Activated CD4-positive, alpha-beta T cell treated with anti-CD3 and anti-CD28 coated beads, Interleukin-2, Interleukin-6, amounts not matched to agents 100 ng/mL and 50 ng/mL, durations not matched to agents 16 hours and 8 hours (primary cell): ENCODE measurements around the gene CASQ2.
"Not testable (repeated sequence)": the region's sequence is repeated elsewhere in the genome, so short reads cannot be mapped to it uniquely, and the experiment has no call there.

ENCODE experiments used
- DNase-seq: peaks from one replicate; pipeline ENCODE4 v3.0.0-alpha.2; 2020

The CASQ2 gene

DNA sequence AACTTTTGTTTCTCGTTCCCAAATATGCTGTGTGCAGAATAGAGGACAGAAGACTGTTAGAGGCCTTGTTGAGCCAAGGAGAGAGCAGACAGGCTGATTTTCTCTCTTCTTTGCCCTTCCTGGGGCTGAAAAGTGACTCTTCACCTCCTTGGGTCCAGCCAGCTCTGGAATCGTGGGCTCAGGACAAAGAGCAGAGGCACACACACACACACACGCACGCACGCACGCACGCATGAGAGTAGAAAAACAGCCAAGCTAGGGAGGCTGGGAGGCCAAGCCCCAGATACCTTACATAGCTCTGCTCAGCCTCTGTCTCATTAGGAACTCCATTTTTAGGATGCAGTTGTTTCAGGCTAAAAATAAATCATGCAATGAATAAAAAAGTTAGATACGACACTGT lies at the start of gene CASQ2:
TSS of gene CASQ2 (minus strand) at position 166 of the 400 bp plus-strand sequence. CDS start 173 bp downstream, outside the sequence.
- DNase-seq, result no peak

DNA sequence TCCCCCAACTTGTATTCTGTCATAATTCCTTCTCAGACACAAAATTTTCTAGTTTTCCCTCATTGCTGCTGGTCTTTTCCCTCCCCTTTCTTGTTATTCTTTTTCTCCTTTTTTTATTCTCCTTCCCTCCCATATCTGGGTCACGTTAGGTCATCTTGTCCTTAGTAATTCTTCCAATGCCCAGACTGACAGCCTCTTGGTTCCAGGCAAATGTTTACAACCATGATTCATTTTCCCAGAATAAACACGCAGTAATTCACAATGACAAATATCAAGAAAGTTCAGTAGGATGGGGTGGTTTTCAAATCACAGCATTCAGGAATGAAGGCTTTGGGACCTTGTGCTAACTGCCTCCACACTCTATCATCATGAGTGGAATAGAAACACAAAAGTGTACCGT lies 47.2 kb upstream of the CASQ2 start:
- DNase-seq, result no peak

DNA sequence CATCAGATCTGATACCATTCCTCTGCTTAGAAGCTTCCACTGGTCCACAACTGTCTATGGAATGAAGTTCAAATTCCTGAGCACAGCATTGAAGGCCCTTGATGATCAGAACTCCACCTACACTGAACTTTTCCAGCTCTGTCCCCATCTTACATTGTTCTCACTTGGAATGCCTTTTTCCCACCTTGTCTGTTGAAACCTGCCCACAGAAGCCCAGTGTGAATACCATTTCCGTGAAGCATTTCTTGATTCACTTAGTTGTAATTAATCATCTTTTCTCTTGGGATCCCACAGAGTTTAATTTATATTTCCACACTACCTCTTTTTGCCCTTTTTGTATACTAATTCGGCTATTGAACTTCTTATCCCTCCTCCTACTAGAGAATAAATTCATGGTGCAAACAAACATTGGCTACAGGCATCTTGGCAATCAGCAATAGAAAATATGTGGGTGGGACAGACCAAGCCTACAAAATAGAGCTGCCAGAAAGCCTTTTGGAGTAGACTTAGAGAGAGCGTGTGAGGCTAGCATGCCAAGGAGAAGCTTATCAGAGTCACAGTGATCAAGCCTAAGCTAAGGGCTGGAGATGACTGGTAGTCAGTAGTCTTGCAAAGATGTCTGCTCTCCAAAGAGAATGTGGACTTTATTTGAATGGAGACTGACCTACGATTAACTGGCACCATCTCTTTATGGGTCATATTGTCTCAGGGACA lies 46.3 kb upstream of the CASQ2 start:
- DNase-seq, result no peak

DNA sequence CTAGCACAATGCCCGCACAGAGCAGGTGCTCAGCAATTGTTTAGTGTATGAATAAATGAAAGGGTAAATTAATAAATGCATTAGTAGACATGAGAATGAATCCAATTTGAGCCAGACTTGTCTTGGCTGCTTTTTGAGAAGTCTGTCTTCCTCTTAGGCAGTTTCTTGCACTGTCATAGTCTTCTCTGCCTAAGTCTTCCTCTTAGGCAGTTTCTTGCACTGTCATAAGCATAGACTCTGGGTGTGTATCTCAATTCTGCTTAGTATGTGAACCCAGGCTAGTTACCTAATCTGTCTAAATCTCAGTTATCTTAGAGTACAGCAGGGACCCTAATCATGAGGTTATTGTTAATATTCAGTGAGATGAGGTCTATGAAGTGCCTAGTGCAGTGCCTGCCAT lies 45.2 kb upstream of the CASQ2 start:
- no peak for DNase-seq

DNA sequence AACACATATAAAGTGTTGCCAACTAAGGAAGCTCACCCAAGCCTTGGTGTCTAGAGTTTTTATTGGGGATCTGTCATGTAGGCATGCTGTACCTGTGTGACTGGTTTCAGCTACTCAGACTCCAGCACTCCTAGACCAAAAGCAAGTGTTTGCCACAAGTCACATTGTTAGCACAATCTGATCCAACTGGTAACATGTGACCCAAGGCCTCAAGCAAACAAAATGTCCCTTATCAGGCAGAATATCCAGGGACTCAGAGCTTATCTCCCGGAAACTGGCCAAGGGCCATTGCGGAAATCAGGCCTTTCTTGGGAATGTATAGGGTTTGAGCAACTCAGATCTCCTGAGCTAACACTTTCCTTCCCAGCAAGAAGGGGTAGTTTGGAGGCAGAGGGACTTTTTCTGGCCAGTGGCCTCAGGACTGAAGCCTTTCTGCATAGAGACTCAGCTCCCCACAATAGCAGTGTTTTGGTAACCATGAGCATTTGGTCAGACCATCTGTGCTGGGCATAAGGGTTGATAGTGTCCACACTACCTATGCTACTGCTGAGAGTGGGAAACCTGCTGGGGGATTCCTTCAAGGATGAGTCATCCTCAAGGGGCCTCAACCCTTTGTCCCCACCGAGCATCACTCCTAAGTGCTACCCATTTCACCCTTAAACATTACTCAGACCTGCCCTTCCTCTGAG lies 42.8 kb upstream of the CASQ2 start:
- DNase-seq, result no peak

DNA sequence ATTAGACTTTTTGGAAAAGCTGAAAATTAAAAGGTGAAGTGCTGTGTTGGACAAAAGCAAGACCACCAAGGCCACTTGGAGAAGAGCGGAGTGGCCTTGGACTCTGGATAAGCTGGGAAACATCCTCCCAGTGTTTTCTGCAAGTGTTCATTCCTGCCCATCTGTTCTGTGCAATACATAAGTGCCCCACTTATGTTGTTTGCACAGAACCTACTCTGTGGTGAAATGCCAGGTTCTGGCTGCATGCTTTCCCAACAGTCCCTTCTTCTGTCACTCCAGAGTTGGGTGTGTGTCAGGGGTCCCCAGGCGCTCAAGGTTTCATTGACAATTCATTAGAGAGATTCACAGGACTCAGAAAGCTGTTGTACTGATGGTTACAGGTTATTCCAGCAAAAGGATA lies 42.1 kb upstream of the CASQ2 start:
- DNase-seq, result no peak

DNA sequence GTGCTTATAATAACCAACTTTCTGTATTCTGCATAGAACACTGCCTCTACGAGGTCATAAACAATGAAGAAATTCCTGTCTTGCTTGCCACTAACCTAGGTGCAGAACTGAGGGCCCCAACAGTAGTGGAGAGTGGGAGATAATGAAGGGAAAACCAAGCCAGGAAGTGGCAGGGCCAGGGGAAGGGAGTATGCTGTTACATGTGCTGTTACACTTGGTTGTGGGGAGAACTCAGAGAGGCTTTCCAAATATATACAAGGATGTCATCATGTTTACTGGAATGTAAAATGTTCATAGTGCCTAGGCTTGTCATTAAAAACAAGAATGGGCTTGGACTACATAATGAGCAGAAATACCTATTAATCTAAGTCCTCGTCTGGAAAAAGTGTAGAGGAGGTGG lies 41.3 kb upstream of the CASQ2 start:
- DNase-seq, result no peak

DNA sequence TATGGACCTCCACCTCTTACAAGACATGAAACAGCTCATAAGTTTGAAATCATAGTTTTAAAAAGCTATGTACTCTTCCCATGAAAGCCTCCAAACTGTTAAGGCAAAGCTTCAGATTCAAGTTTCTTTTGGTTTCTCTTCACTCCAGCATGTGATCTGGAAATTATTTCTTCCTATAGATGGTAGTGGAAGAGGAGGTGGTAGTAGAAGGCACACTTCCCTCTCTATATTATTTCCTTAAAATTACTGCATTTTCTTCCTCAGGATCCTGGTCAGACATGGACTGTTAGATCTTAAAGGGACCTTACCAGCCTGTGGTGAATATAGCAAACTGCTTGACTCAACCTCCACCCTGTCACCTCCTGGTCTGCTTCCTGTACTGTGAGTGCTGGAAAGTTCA lies 40.6 kb upstream of the CASQ2 start:
- no peak for DNase-seq

DNA sequence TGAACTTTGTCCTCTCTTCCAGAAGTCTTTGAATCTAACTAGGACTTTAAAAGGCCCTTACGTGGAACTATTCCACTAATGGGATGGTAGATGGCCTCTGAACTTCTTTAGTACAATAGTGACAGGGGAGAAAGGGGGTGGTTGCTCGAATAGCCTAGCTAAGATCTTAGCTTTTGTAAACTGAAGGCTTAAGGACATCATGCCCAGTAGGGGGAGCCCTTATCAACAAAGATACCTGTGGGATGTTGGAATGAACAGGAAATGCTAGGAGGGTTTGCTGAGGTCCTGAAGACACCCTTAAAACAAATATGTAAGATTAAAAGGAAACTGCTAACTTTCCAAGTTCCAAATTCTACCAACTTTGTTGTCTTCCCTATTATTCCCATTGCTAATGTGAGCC lies 39.2 kb upstream of the CASQ2 start:
- peak; percentile 65 for DNase-seq

DNA sequence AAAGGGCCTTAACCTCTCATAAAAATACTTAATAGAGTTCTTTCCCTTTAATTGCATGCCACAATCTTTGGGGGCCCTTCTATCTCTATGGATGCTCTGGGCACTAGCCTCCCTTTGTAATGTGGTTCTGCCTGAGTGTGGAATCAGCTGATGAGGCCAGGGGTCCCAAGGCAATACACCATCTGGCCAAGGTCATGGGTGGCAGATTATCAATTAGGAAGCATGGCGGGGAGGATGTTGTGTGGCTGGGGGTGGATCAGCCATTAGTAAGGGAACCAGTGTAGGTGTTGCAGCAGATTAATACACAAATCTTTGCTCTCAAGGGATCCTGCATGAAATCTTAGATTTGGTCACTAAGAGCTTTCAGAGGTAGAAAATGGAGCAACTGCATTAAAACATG lies 37.1 kb upstream of the CASQ2 start:
- DNase-seq, result no peak

DNA sequence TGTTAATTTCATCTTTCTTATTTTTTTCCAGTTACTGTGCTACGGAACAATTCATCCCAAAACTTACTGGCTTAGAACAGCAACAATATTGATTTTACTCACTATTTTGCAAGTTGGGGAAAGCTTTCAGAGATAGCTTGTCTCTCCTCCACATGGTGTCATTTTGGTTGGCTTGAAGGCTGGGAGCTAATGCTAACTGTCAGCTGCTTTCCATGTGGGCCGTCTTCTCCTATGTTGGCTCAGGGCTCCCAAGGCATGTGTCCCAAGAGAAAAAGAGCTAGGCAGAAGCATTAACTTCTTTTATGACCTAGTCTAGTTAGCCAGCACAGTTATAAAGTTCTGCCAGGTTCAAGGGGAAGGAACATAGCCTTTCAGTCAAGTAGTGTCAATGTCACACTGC lies 33.9 kb upstream of the CASQ2 start:
- no peak for DNase-seq

DNA sequence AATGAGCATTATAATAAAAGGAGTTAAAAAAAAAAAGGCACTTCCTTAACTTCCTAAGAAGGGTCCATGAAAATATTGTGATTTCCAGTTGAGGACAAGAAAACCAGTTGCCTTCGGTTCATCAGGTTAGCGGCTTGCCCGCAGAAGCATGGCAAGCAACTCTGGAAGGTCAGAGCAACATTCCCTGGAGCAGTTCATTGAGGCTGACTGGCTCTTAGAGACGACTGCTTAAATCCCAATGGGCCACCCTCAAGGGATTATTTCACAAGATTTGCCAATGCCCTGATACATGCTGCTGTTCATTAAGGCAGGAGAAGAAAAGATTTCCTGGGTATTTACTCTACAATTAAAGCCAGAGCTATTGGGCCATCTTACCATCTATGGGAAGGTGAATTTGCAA lies 29.0 kb upstream of the CASQ2 start:
- no peak for DNase-seq

DNA sequence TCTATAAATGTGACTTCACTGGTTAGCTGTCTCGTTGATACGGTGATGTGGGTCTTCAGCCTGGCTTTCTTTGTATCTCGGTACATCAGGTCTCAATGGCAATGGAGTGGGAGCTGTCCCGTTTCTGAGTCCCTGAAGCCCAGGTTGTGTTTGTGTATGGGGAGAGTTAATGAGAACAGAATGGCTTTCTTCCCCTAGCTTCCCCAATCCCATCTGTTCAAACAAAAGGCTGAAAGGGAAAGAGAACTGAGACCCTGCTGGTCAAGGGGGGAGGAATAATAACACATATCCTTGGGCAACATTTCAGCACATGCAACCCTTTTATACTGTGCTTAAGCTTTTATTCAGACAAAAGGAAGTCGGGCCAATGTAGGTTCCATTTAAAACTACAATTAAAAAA lies 28.4 kb upstream of the CASQ2 start:
- no peak for DNase-seq

DNA sequence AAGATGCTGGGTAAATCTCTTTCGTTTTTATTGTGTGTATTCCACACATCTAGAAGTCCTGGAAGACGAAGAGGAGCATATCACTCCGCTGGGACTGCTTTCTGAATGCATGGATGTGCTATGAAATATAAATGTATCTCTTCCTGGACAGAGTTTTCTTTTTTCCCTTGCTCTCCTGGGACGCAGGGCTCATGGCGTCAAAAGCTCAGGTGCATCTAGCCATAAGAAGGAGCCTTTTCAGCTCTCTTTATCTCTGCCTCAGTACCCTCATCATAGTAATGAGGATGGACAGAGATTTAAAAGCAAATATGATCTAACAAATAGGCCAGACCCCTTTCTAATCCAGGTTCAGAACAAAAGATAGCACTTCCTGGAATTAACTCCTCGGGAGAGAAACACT lies 27.5 kb upstream of the CASQ2 start:
- no peak for DNase-seq

DNA sequence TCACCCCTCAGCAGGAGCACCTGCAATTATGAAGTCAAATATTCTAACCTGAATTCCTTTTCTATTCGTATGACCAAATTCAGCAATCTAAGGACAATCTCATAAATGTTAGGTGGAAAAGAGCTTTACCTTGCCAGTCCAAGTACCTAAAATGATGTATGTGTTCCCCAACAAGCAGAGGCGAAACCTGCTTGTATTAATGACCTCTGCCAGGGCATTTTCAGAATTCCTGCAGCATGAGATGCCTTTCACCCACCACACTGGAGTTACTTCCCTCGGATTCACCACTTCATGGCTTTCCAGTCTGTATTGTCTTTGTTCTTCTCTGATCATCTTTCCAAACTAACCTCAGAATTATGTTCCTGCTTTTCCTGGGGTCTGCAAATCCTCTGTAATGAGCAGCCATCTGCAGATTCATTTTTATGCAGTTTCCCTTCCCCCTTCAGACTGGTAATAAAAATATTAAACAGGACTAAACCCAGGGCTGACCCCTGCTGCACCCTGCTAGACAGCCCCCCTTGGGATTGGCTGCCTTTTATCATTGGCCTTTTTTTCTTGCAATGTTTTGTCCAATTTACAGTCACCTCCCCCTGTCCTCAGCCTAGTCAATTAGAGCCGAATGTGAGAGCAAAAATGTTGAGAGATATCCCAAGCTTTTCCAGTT lies 26.6 kb upstream of the CASQ2 start:
- DNase-seq, result no peak

DNA sequence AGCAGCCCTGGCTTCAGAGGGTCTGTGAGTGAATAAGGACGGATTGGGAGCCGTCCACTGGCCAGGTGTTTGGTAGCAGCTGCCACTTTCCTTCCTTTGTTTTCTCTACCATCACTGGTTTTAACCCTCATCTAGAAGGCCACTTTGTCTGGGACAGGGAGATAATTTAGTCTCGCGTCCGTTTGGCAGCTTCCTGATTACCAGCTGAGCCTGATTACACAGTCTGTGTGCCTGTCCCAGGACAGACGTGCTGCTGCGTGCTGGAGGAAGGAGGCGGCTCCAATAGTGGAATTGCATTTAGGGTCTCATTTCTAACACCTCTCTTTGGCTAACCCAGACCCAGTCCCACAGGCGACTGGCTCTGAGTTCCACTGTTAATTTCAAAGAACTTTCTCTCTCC lies 24.6 kb upstream of the CASQ2 start:
- DNase-seq, result no peak

DNA sequence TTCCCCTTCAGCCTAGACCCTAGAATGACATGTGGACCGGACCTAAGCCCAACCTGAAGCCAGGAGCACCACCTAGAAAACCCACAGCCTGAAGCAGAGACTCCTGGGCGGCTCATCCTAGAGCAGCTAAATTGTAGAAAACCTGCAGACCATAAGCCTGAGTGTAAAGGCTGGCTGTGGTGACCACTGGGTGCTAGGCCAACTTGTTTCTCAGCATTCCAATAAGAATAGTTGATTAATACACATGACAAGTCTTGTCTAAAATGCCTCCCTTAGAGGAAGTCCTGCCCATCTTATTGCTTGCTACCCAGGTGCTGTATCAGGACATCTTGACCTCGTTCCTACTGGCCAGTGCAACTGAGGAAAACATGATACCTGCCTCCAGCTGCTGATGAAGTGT lies 23.3 kb upstream of the CASQ2 start:
- no peak for DNase-seq

DNA sequence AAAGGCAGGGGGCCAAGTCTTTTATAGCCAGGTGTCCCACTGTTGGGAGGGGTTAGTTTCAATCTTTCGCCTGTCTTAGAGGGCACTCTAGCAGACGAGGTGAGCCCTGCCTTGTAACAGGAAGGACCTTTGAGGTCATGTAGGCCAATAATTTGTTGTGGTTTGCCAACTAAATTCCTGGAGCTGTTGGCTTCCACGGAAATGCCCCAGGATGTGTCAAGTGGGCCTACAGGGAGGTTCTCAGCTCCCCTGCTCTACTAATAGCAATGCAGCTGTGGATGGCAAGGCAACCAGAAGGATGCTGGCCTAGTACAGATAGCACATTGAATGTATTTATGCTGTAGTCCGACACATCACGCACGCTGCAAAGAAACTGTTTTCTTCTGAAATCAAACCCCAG lies 22.3 kb upstream of the CASQ2 start:
- DNase-seq, result no peak

DNA sequence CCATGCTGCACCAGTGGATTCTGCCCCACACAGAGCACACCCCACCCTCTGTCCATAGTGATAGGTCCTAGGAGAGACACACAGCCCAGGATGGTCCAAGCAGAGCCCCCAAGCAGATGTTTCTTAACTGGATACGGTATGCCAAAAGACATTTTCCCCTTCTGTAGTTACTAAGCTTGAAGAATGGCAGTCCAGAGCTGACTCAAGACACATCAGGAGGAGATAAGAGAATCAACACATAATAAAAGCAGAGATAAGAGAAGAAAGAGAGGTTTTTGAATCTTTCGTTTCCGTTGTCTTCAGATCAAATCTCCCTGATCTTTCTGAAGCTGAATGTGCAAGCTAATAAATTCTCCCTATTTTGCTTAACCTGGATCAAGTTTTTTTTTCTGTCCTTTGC lies 21.8 kb upstream of the CASQ2 start:
- DNase-seq, result no peak

DNA sequence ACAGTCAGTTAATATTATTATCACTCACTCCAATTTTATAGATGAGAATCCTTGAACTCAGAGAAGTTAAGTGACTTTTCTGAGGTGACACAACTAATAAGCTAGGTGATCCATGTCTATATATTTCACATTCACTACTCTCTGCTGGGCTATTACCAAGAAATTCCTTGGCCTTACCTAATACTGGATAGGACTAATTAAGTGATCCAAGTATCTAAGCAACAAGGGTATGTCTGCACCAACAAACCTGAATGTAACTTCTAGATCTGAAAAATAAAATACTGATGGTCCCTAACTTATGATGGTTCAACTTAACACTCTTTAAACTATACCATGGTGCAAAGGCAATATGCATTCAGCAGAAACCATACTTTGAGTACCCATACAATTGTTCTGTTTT lies 14.8 kb upstream of the CASQ2 start:
- DNase-seq, result no peak

DNA sequence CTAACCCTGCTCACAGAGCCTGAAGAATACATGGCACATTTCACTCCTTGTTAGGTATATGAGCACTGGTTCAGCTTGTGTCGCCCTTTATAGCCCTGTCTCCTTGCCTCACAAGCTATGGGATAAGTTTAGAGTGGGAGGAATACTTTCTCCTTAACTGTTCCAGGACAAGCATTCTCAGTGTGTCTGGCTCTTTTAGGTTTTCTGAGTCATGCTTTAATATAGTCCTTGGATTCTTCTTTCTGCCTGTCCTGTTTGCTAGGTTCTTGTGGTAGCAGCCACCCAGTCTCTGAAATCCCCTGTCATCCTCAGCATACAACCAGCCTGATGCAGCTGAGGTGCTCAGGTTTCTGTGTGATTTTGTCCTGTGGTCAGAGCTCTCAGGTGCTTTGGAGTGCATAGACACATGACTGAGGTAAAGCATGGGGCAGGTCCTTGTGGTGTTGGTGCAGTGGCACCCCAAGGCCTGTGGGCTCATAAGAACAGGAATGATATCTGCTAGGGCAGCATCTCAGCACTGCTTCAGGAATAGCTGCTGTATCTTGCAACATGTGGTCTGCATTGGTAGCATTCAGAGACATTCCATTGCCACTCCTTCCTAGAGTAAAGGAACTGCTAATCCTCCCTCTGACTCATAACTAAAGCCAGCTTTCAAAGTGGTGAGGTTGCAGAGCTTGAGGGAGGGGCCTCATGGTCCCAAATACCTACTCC lies 14.2 kb upstream of the CASQ2 start:
- DNase-seq, result no peak

DNA sequence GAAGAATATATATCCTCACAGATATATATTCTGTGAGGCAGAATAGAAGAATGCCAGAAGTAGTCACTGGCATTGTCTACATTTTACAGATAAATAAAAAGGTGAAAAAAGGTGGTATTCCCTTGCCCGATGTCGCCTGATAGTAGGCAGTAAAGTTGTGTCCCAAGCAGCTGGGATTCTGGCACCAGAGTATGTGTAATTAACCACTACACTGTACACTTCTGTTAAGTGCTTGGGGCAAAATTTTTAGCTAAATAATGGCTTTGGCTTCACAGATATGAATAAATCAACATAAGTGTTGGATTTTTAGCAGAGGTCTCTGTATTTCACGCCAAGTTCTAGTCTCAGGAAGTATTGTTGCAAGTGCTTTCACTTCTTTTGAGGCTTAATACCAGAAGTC lies 13.3 kb upstream of the CASQ2 start:
- no peak for DNase-seq

DNA sequence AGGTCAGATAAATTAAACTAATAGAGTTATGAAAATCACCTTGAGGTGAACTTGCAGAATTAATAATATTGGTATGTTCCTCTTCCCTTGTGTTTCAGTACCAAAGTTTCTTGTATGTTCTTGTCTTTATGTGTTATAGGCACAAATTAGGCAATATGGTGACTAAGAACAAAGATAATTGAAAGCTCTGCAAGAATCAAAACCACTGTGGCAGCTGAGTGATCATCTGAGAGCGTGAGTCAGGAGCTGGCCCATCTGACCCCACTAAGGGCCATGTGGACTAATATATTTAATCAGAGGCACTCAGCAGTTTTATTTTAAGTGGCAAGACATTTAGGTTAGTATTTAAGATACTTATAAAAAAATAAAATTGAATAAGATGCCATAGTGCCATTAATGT lies 12.8 kb upstream of the CASQ2 start:
- DNase-seq, result no peak

DNA sequence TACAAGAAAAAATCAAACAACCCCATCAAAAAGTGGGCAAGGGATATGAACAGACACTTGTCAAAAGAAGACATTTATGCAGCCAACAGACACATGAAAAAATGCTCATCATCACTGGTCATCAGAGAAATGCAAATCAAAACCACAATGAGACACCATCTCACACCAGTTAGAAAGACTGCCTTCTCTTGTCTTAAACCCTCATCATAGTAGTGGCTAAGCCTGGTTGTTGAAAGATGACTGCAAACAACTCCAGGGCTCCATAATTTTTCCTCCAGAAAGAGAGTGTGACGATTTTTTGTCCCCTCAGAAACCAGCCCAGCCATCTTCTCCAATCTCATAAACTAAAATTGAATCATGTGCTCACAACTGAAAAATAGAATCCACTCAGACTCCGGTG lies 12.1 kb upstream of the CASQ2 start:
- not testable (repeated sequence) for DNase-seq
